Gastrocnemius medialis (tissue), 4 donors: ENCODE measurements around the gene CDKL4.

Experiments used
- POLR2A ChIP-seq, 2 donors: fragments of 450-650 bp; IDR thresholded peaks; one replicate each; pipeline ENCODE4 v1.6.1; 2017; ENCODE audit warnings: antibody characterized with exemption in 2 of 2, mild to moderate bottlenecking in 2 of 2, moderate library complexity in 2 of 2
- TF ChIP-seq, protein P1 (sequence below), 5 experiments: fragments of 450-650 bp in 3 of 5; fragments of 200-600 bp in 2 of 5; sonication (generic) in 2 of 5; IDR thresholded peaks in 4 of 5; conservative IDR thresholded peaks in 1 of 5; 1 replicate in 4 of 5; 2 replicates in 1 of 5; pipeline ENCODE4 v1.5.1; 2016 to 2019; ENCODE audit warnings: antibody characterized with exemption in 5 of 5, mild to moderate bottlenecking in 3 of 5, moderate library complexity in 3 of 5

DNA sequence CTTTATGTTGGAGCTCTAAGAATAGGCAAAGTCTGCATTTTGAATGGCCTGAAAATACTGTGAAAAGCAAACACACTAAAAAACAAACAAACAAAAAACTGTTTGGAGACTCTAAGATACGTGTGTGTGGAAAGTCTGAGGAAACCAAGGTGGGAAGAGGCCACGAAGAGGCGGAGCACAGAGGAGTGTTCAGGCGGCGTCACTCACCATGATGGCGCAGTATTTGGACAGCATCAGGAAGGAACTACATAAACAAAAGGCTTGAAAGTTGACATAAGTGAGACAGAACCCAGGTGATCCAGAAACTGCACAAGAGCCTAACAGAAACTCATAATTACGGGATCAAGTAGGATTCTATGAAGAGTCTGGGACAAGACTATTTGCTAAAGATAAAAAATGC lies 72.1 kb downstream of the CDKL4 start:
- TF ChIP-seq, protein P1, sequence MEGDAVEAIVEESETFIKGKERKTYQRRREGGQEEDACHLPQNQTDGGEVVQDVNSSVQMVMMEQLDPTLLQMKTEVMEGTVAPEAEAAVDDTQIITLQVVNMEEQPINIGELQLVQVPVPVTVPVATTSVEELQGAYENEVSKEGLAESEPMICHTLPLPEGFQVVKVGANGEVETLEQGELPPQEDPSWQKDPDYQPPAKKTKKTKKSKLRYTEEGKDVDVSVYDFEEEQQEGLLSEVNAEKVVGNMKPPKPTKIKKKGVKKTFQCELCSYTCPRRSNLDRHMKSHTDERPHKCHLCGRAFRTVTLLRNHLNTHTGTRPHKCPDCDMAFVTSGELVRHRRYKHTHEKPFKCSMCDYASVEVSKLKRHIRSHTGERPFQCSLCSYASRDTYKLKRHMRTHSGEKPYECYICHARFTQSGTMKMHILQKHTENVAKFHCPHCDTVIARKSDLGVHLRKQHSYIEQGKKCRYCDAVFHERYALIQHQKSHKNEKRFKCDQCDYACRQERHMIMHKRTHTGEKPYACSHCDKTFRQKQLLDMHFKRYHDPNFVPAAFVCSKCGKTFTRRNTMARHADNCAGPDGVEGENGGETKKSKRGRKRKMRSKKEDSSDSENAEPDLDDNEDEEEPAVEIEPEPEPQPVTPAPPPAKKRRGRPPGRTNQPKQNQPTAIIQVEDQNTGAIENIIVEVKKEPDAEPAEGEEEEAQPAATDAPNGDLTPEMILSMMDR (IDR thresholded peaks at IDR 0.05 in 4 of 5, conservative IDR thresholded peaks at IDR 0.05 in 1 of 5) = no peak
- TF ChIP-seq POLR2A (IDR thresholded peaks at IDR 0.05) = no peak
